ENCODE data around the gene RERG. TPM values are rescaled to one million over a fixed set of nuclear protein-coding genes. Genes with fewer than 3 reads are reported as not detected.
"Not testable (repeated sequence)": the region's sequence is repeated elsewhere in the genome, so short reads cannot be mapped to it uniquely, and the experiment has no call there.

The RERG gene
- total RNA-seq, 1 donor from 2014 or later = 0.14 TPM

DNA sequence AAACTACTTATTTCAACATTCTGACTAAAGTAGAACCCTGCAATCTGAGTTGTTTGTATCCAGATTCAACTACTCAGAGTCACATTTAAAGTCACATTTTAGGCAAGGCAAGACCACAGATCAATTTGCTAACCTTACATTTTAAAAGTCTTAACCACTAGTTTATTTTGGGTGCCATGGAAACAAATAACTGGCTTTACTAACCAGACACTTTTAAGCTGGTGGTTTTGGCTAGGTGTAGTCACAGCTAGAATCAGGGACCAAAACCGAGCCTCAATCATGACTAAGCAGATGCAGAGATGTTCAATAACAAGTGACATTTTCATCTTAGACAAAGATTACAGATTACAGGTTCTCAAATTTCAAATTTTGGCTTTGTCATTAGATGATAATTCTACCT is 133.1 kb downstream of the RERG start:
- Histone ChIP-seq H3K27ac (ENCODE audit: low read depth, low read length) (no peak overlapping the region), H3K27me3 (ENCODE audit: insufficient read depth, low read length) (no peaks in the 10 kb centered on the region), H4K20me1 (ENCODE audit: insufficient read depth, low read length) (no peaks in the 10 kb centered on the region), H3K4me1 (ENCODE audit: insufficient read depth, low read length) (no peaks in the 10 kb centered on the region), H3K9me3 (ENCODE audit: insufficient read depth, low read depth, low read length) (no peaks in the 10 kb centered on the region), H3K36me3 (ENCODE audit: insufficient read depth, low read length) (no peaks in the 10 kb centered on the region), H3K9ac (ENCODE audit: low read length) (no peak overlapping the region), H3K79me2 (ENCODE audit: insufficient read depth, low read length) (no peaks in the 10 kb centered on the region), H3K4me2 (ENCODE audit: low read length) (no peak overlapping the region), H3K4me3 (ENCODE audit: insufficient read depth, low read depth, low read length) (no peak overlapping the region), H2AFZ (ENCODE audit: low read depth, low read length) (no peak overlapping the region)
- no peaks in the 10 kb centered on the region for H3K9me3 Mint-ChIP-seq (ENCODE audit: unreplicated experiment)
- H3K36me3 Mint-ChIP-seq (ENCODE audit: low read depth, unreplicated experiment) = no peaks in the 10 kb centered on the region
- TF ChIP-seq, protein P1, sequence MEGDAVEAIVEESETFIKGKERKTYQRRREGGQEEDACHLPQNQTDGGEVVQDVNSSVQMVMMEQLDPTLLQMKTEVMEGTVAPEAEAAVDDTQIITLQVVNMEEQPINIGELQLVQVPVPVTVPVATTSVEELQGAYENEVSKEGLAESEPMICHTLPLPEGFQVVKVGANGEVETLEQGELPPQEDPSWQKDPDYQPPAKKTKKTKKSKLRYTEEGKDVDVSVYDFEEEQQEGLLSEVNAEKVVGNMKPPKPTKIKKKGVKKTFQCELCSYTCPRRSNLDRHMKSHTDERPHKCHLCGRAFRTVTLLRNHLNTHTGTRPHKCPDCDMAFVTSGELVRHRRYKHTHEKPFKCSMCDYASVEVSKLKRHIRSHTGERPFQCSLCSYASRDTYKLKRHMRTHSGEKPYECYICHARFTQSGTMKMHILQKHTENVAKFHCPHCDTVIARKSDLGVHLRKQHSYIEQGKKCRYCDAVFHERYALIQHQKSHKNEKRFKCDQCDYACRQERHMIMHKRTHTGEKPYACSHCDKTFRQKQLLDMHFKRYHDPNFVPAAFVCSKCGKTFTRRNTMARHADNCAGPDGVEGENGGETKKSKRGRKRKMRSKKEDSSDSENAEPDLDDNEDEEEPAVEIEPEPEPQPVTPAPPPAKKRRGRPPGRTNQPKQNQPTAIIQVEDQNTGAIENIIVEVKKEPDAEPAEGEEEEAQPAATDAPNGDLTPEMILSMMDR (IDR thresholded peaks at IDR 0.05; ENCODE audit: insufficient read depth, low read depth, low read length) = no peak
- TF ChIP-seq EZH2 (IDR thresholded peaks at IDR 0.05; ENCODE audit: insufficient read depth, low read length) = no peak
- H3K27me3 Mint-ChIP-seq (ENCODE audit: low read depth, unreplicated experiment) = no peaks in the 10 kb centered on the region
- H3K4me1 Mint-ChIP-seq (ENCODE audit: low read depth, unreplicated experiment) = no peaks in the 10 kb centered on the region
- no peak overlapping the region for H3K27ac Mint-ChIP-seq (ENCODE audit: unreplicated experiment)
- H3K4me3 Mint-ChIP-seq (ENCODE audit: unreplicated experiment) = no peak overlapping the region
- no peak for FAIRE-seq
- DNase-seq (ENCODE audit: low read depth) = no peak

DNA sequence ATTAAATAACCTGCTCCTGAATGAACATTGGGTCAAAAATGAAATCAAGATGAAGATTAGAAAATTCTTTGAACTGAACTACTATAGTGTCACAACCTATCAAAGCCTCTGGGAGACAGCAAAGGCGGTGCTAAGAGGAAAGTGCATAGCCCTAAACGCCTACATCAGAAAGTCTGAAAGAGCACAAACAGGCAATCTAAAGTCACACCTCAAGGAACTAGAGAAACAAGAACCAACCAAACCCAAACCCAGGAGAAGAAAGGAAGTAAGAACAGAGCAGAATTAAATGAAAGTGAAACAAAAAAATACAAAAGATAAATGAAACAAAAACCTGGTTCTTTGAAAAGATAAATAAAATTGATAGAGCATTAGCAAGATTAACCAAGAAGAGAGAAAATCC is 143.5 kb downstream of the RERG start:
- DNase-seq (ENCODE audit: low read depth); H3K4me2 ChIP-seq (ENCODE audit: low read length); H3K27ac Mint-ChIP-seq (ENCODE audit: unreplicated experiment); H3K36me3 ChIP-seq (ENCODE audit: insufficient read depth, low read length); H3K9ac ChIP-seq (ENCODE audit: low read length); H3K4me3 Mint-ChIP-seq (ENCODE audit: unreplicated experiment); H3K79me2 ChIP-seq (ENCODE audit: insufficient read depth, low read length); H3K9me3 ChIP-seq (ENCODE audit: insufficient read depth, low read depth, low read length); H3K4me1 Mint-ChIP-seq (ENCODE audit: low read depth, unreplicated experiment); H4K20me1 ChIP-seq (ENCODE audit: insufficient read depth, low read length); FAIRE-seq; H3K27me3 ChIP-seq (ENCODE audit: insufficient read depth, low read length); H3K27me3 Mint-ChIP-seq (ENCODE audit: low read depth, unreplicated experiment); H3K36me3 Mint-ChIP-seq (ENCODE audit: low read depth, unreplicated experiment); H3K27ac ChIP-seq (ENCODE audit: low read depth, low read length); H3K4me3 ChIP-seq (ENCODE audit: insufficient read depth, low read depth, low read length); H3K9me3 Mint-ChIP-seq (ENCODE audit: unreplicated experiment); H3K4me1 ChIP-seq (ENCODE audit: insufficient read depth, low read length); H2AFZ ChIP-seq (ENCODE audit: low read depth, low read length): not testable (repeated sequence)

DNA sequence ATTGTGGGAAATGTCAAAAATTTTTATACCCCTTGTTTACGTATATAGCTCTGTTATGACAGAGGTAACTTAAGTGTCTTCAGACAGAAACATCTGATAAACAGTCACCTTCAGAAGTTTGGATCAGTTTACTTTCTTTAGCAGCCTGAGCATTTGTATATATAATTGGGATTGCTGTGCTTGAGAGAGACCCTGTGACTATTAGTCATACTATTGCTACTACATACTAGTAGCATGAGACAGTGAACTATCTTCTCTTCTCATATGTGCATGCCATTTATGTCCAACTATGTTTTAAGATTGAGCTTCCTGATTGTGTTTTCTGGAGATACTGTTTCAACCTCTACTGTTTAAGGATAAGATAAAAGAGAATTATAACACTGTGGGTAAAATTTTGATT is 146.9 kb downstream of the RERG start:
- no peaks in the 10 kb centered on the region for H3K27me3 Mint-ChIP-seq (ENCODE audit: low read depth, unreplicated experiment)
- no peak overlapping the region for H3K4me3 ChIP-seq (ENCODE audit: insufficient read depth, low read depth, low read length)
- no peaks in the 10 kb centered on the region for H3K79me2 ChIP-seq (ENCODE audit: insufficient read depth, low read length)
- H4K20me1 ChIP-seq (ENCODE audit: insufficient read depth, low read length) = no peaks in the 10 kb centered on the region
- no peak overlapping the region for H3K27ac Mint-ChIP-seq (ENCODE audit: unreplicated experiment)
- DNase-seq (ENCODE audit: low read depth) (no peak), FAIRE-seq (no peak)
- H3K4me3 Mint-ChIP-seq (ENCODE audit: unreplicated experiment) = no peak overlapping the region
- no peaks in the 10 kb centered on the region for H3K4me1 ChIP-seq (ENCODE audit: insufficient read depth, low read length)
- H3K36me3 Mint-ChIP-seq (ENCODE audit: low read depth, unreplicated experiment) = no peaks in the 10 kb centered on the region
- H3K36me3 ChIP-seq (ENCODE audit: insufficient read depth, low read length) = no peaks in the 10 kb centered on the region
- no peaks in the 10 kb centered on the region for H3K9me3 ChIP-seq (ENCODE audit: insufficient read depth, low read depth, low read length)
- no peak for TF ChIP-seq EZH2 (IDR thresholded peaks at IDR 0.05; ENCODE audit: insufficient read depth, low read length)
- TF ChIP-seq, protein P1 (IDR thresholded peaks at IDR 0.05; ENCODE audit: insufficient read depth, low read depth, low read length) = no peak
- H3K9ac ChIP-seq (ENCODE audit: low read length) = no peak overlapping the region
- peaks cover 2% of the 10 kb centered on the region for H3K9me3 Mint-ChIP-seq (ENCODE audit: unreplicated experiment)
- no peak overlapping the region for H3K4me2 ChIP-seq (ENCODE audit: low read length)
- H2AFZ ChIP-seq (ENCODE audit: low read depth, low read length) = no peak overlapping the region
- H3K4me1 Mint-ChIP-seq (ENCODE audit: low read depth, unreplicated experiment) = no peaks in the 10 kb centered on the region
- H3K27me3 ChIP-seq (ENCODE audit: insufficient read depth, low read length) = no peaks in the 10 kb centered on the region
- no peak overlapping the region for H3K27ac ChIP-seq (ENCODE audit: low read depth, low read length)

All from astrocyte (in vitro differentiated cells and primary cell).